Stimulated activated CD8-positive, alpha-beta memory T cell treated with anti-CD3 and anti-CD28 coated beads, Interleukin-15, amount 100 ng/mL, for 48 hours (primary cell): Measurements from ENCODE around the gene NCS1.

Source experiments
- DNase-seq, 2 donors: peaks; one replicate each; pipeline ENCODE4 v3.0.0-alpha.2; 2020; ENCODE audit warnings: low read depth in 2 of 2

Gene NCS1

GRCh38 chr9:130147910-130148309 lies 24.3 kb upstream of the NCS1 start:
- DNase-seq, result no peak

DNA sequence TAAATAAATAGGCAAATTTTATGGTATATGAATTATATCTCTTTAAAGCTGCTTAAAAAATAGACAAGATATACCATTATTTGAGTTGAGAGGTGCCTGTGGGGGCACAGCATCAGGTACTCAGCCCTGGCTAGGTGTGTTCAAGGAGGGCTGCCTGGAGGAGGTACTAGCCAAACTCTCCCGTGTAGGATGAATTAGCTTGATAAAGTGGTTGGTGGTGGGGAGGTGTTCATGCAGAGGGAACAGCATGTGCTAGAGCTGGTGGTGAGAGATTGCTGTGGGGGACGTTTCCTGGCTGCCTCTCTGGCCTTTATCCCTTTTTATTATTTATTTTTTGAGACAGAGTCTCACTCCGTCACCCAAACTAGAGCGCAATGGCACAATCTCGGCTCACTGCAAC lies 23.2 kb upstream of the NCS1 start:
- no peak for DNase-seq

DNA sequence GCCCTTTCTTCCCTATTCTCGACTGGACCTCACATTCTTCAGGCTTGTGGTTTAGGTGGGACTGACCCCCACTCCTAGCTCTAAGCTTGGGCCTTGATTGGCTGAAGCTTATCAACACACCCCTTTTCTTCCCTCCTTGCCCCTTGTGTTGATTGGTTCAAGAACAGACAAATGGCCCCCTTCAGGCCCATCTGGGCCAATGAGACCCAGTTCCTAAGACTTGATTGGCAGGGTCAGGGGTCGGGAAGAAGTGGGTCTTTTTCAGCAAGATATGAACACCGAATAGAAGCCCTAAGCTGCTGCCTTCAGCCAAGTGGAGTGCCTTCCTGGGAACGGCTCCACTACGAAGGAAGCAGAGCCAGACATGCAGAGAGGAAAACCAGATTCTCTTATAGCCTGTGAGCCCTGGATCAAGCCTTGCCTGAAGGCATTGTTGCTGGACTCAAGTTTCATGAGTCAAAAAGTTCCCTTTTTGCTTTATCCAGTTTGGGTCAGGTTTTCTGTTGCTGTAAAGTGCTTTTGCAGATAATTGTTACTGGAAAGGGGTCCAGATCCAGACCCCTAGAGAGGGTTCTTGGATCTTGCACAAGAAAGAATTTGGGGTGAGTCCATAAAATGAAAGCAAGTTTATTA lies 22.4 kb upstream of the NCS1 start:
- no peak for DNase-seq

GRCh38 chr9:130150779-130151382 lies 21.3 kb upstream of the NCS1 start:
- DNase-seq, result no peak

- DNase-seq, result no peak
These were observed 17.4 kb upstream of the NCS1 start for GRCh38 chr9:130154816-130155215.

DNA sequence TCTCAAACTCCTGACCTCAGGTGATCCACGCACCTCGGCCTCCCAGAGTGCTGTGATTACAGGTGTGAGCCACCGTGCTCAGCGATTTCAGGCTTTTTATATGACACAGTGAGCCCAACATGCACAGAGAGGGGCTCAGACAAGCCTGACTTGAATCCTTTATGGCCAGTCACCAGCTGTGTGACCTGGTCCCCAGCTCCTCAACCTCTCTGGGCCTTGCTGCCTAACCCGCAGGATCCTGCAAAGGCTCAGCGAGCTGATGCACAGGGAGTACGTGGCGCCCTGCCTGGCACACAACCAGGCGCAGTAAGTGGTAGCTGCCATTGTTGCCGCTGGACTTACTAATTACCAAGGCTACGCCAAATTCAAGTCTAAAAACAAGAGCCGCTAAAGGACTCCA lies 16.6 kb upstream of the NCS1 start:
- no peak for DNase-seq

DNA sequence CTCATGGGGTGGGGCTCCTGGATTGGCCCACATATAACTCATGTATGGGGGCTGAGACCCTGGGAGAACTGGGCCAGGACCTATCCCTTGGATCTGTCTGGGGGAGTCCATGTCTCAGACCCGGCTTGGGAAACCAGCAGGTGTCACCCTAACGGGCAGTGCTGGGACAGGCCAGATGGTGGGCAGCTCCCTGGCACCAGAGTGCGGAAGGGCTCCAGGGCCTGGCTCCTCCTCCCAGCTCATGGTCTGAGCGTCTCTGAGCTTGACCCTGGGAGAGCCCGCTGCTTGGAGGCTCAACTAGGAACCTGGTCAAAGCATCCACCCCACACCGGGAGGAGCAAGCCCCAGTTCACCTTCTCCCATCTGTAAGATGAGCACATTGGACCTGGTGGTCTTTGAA lies 15.5 kb upstream of the NCS1 start:
- no peak for DNase-seq

- no peak for DNase-seq
These were observed 15.1 kb upstream of the NCS1 start for GRCh38 chr9:130157079-130157478.

GRCh38 chr9:130158001-130158400 lies 14.2 kb upstream of the NCS1 start:
- DNase-seq, result no peak

GRCh38 chr9:130159057-130159456 lies 13.1 kb upstream of the NCS1 start:
- DNase-seq, result no peak

- DNase-seq, result no peak
These were observed 12.1 kb upstream of the NCS1 start for GRCh38 chr9:130159915-130160670.

DNA sequence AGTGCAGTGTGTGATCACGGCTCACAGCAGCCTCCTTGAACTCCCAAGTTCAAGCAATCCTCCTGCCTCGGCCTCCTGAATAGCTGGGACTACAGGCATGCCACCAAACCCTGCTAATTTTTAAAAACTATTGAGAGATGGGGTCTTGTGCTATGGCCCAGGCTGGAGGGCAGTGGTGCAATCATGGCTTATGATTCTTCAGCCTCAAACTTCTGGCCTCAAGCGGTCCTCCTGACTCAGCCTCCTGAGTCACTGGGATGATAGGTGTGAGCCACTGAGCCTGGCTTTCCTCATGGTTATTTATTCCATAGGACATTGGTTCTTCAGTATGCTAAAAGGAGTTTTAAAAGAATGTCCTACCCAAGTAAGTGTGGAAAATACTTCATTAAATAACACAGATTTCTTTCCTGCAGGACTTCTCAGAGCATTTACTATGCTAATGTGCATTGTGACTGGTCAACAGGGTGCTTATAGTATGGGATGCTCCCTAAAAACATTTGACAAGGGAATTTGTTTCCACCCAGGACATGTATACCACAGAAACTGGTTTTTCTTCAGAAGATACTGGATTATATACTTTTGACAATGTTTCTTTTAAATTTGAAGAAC lies 11.2 kb upstream of the NCS1 start:
- DNase-seq, result no peak

DNA sequence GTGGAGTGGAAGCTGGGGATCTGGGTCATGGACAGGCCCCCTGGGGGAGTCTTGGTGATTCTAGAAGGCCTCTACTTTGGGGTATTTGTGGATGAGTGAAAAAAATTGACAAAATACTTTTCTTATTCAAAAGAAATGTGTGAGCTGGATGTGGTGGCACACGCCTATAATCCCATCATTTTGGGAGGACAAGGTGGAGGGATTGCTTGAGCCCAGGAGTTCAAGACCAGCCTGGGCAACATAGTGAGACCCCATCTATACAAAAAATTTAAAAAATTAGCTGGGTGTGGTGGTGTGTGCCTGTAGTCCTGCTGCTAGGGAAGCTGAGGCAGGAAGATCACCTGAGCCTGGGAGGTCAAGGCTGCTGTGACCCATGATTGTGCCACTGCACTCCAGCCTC lies 6.6 kb upstream of the NCS1 start:
- DNase-seq, result no peak

DNA sequence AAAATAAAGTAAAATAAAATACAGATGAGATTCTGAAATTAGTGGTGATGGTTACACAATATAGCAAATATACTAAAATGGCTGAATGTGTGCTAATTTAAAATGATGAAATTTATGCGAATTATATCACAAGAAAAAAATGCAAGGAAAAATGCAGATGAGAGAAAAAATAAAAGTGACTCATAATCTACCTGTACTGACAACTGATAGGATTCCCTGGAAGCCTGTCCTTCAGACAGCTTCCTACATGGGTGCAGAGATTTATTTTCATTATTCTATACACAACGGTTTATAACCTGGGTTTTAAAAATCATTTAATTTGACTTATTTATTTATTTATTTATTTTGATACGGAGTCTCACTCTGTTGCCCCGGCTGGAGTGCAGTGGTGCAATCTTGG lies 5.8 kb upstream of the NCS1 start:
- no peak for DNase-seq

DNA sequence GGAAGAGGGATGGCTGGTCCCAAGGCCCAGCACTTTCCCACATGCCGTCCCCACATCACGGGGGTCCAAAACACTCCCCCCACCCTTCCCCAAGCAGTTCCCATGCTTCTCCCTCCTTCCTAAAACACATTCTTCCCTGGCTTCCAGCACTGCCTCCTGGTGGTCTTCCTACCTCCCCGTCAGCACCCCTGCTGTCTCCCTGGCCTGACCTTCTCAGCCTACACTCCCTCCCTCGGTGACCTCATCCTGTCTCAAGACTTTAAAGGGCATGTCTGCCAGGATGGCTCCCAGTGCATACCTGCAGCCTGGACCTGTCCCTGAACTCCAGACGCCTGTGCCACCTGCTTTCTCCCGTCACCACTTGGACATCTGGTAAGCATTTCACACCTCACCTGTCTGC lies 4.3 kb upstream of the NCS1 start:
- DNase-seq, result no peak

- no peak for DNase-seq
These were observed 717 bp upstream of the NCS1 start for GRCh38 chr9:130171226-130172148.

- DNase-seq, result peak; percentile 18 to 19
These were observed 858 bp downstream of the NCS1 start for GRCh38 chr9:130172858-130173665.

GRCh38 chr9:130173666-130173983 lies 1.4 kb downstream of the NCS1 start:
- DNase-seq, result no peak

- DNase-seq, result no peak
These were observed 1.8 kb downstream of the NCS1 start for GRCh38 chr9:130174025-130174424.

- no peak for DNase-seq
These were observed 2.7 kb downstream of the NCS1 start for GRCh38 chr9:130174920-130175321.

GRCh38 chr9:130175355-130175754 lies 3.2 kb downstream of the NCS1 start:
- no peak for DNase-seq
